CD4-positive, alpha-beta T cell treated with Interleukin-17A for 4 hours (primary cell): ENCODE measurements around the gene SUN1.
"Not testable (repeated sequence)": the region's sequence is repeated elsewhere in the genome, so short reads cannot be mapped to it uniquely, and the experiment has no call there.

Experiments used
- DNase-seq: peaks from one replicate; pipeline ENCODE4 v3.0.0-alpha.2; 2020; ENCODE audit warnings: mixed read lengths

The SUN1 gene

DNA sequence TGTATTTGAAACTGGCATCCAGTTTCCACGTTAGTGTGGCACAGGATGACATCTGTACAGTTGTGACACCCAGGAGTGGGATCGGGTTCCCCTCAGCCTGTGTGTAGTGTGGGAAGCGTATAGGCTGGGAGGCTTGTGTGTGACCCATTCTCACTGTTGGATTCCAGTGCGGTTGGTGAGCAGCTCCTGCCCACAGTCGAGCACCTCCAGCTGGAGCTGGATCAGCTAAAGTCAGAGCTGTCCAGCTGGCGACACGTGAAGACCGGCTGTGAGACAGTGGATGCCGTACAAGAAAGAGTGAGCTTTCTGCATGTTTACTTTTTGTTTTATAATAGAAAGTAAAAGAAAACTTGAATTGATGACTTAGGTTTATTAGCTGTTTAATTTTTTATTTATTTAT, 25.4 kb downstream of the SUN1 start:
- DNase-seq = no peak

DNA sequence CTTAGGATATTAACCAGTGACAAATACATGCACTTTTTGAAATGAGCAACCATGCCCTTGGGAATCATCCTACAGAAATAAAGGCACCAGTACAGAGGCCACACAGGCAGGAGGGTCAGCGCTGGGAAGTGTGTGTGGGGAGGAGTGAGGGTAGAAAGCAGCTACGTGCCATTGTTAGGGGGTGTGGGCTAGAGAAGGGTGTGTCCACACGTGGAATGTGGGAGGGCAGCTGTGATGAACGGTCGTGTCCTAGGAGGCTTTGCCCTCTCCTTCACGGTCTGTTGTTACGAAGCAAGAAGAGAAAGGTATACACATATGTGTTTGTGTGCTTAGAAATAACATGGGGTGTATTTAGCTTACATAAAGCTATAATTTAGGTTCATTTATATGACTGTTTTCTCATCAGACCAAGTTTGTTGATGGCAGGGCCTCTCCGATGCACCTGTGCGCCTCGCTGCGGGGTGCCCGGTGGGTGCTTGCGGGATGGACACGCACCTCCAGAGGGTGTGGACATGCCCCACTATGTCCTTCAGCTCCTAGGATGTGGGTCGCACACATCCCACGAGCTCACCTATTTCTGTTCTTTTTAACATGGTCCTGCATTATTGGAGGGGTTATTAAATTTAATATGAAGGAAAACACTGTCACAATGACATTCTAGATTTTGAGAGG, 27.2 kb downstream of the SUN1 start:
- DNase-seq = no peak

DNA sequence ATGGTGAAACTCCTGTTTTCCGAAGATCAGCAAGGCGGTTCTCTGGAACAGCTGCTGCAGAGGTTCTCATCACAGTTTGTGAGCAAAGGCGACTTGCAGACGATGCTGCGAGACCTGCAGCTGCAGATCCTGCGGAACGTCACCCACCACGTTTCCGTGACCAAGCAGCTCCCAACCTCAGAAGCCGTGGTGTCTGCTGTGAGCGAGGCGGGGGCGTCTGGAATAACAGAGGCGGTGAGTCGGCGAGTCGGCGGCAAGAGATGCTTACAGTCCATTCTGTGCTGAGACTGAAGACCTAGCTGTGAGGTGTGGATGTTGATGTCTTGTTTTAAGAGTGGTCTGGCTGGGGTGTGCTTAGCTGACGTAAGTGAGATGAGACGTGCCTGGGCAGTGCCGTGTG, 27.9 kb downstream of the SUN1 start:
- DNase-seq = no peak

- DNase-seq = no peak
Observed at GRCh38 chr7:861222-861621, 28.9 kb downstream of the SUN1 start.

- DNase-seq = no peak
Observed at GRCh38 chr7:862157-862556, 29.9 kb downstream of the SUN1 start.

DNA sequence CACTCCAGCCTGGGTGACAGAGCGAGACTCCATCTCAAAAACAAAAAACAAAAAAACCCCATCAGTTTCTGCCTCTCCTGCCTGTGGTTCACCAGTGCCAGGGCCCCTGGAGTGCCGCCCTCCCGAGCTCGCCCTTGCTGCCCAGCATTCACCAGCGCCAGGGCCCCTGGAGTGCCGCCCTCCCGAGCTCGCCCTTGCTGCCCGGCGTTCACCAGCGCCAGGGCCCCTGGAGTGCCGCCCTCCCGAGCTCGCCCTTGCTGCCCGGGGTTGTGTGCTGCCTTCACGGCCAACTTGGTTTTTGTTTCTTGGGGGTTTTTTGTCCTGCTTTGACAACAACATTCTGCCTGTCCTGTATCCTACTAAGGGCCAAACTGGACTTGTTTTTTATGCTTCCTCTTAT, 30.8 kb downstream of the SUN1 start:
- DNase-seq = no peak

DNA sequence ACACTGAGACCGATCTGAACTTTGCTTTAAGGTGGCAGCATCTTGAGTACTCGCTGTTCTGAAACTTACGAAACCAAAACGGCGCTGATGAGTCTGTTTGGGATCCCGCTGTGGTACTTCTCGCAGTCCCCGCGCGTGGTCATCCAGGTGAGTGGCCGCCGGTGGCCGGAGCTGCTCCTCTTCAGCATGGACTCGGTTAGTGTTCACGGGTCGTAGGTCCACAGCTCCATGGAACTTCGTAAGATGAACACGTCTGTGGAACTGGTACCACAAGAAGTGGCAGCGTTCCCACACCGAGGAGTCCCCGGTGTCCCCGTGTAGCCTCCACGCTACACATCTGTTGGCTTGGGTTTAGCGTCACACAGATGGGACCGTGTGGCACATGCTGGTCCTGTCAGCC, 33.6 kb downstream of the SUN1 start:
- DNase-seq = no peak

DNA sequence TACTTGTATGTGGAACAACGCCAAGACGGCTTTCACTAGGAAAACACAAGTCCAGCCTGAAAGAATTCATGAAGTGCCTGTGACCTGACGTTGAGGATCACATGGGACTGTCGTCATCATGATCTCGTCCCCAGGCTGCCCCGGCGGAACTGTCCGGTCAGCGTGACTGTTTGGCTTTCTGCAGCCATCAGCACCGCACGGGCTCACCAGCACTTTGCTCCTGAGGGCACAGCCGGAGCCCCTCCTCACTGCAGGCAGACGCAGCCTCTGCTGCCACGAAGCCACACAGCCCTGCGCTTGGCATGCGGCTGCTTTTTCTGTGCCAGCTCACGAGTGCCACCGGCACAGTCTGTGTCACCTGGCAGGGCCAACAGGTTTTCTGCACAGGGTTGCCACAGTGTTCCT, 34.7 kb downstream of the SUN1 start:
- DNase-seq = no peak

GRCh38 chr7:867406-868188, 35.3 kb downstream of the SUN1 start:
- DNase-seq = no peak

- DNase-seq = no peak
Observed at GRCh38 chr7:868189-868486, 35.9 kb downstream of the SUN1 start.

DNA sequence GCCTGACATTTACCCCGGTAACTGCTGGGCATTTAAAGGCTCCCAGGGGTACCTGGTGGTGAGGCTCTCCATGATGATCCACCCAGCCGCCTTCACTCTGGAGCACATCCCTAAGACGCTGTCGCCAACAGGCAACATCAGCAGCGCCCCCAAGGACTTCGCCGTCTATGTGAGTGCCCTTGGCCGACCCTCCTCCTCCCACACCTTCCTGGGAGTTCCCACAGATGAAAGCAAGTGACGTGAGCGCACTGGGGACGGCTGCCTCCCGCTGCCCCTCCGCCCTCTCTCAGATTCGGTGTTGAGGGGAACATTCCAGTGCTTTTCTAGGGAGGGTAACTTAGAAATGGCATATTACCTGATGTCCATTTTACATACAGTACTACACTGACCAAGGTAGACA, 37.1 kb downstream of the SUN1 start:
- DNase-seq = no peak

DNA sequence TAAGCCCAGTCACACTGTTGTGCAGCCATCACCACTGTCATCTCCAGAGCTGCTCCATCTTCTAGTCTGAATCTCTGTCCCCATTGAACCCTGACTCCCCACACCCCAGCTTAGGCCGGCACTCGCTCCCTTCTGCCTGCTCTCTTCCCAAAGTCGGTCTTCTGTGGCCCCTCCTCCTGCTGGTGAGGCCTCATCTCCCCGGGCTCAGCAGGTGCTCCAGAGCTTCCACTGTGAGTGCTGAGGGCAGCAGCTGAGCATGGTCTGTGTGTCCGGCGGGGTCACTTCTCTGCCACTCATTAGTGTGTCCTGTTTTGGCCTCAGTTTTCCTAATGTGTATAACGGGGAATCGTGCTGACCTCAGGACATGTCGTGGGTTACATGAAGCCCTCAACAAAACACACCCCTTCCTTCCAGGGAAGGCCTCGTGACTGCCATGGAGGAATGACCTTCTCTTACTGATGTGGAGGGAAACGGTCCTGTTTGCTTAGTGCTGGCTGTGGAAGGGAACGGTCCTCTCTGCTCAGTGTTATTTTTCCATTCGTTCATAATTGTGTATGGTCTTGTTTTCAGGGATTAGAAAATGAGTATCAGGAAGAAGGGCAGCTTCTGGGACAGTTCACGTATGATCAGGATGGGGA, 39.7 kb downstream of the SUN1 start:
- DNase-seq = no peak

- DNase-seq = not testable (repeated sequence)
Observed at GRCh38 chr7:872685-873084, 40.4 kb downstream of the SUN1 start.

DNA sequence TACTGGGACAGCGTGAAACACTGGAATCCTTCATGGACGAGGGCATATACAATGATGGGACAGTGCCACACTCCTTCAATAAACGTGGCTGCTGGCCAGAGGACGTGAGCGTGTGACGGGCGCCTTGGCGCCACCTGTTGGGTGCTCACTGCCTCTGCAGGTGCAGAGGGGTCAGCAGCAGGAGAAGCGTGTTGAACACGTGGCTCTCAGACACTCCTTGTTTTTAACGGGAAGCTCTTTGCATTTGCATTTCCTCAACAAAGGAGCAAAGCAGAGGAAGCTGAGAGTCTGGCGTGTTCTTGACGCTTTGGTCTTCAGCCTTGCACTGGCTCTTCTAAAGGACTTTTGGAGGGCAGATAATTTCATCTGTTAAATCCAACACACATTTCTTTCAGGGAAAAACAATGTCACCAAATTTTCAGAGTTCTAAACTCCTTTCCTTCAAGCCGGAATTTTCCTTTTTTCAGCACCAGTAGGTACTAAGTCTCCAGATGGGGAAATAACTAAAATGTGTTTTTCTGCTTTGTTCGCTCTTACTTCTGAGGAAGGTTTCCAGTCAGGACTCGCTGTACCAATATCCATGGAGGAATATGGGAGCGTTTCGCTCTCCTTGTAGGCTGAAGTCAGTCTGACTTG, 41.2 kb downstream of the SUN1 start:
- DNase-seq = peak; percentile 78

GRCh38 chr7:874031-874749, 41.9 kb downstream of the SUN1 start:
- no peak for DNase-seq

GRCh38 chr7:875051-875450, 42.8 kb downstream of the SUN1 start:
- no peak for DNase-seq

DNA sequence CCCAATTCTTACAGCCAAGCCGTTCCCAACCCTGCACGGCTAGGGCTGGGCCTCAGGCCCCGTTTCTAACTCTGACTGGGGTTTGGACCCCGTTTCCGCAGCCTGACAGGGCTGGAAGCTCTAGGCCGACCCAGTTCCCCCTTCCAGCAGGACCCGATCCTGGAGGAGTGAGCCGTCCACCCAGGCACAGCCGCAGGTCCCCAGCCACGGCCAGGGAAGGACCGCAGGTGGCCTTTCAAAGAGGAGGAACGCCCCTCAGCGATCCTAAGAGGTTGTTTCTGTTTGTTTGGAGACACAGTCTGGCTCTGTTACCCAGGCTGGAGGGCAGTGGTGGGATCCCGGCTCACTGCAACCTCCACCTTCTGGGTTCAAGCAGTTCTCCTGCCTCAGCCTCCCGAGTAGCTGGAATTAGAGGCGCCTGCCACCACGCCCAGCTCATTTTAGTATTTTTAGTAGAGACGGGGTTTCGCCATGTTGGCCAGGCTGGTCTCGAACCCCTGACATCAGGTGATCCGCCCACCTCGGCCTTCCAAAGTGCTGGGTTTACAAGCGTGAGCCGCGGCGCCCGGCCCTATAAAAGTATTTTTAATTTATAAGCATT, 43.3 kb downstream of the SUN1 start:
- no peak for DNase-seq

DNA sequence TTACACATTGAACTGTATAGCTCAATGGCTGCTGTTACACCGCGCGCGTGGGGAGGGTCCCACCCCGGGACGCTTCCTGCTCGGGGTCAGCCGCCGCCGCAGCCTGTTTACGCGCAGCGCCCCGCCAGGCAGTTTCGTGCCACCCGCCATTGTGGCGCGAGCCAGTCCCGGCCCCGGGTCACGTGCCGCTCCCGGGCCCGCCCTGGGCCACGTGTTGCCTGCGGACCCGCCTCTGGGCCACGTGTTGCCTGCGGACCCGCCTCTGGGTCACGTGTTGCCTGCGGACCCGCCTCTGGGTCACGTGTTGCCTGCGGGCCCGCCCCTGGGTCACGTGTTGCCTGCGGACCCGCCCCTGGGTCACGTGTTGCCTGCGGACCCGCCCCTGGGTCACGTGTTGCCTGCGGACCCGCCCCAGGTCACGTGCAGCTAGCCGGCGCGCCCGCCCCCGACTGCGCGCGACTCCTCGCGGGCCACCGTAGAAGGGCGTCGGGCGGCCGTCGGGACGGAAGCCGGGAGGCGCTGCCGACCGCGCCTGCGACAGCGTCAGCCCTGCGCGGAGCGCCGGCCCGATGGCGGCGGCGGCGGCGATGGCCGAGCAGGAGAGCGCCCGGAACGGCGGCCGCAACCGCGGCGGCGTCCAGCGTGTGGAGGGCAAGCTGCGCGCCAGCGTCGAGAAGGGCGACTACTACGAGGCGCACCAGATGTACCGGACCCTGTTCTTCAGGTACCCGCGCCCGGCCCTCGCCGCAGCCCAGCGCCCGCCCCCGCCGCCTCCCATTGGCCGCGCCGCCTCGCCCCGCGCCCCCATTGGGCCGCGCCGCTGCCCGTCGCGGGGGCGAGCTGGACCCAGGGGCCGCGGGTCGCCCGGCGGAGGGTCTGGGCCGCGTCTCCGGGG, 44.0 kb downstream of the SUN1 start, which contains the start of gene GET4:
Gene GET4 (plus strand): TSS at position 478 of the 895 bp plus-strand sequence. CDS start 92 bp downstream, at position 570.
- peak; percentile 96 for DNase-seq

DNA sequence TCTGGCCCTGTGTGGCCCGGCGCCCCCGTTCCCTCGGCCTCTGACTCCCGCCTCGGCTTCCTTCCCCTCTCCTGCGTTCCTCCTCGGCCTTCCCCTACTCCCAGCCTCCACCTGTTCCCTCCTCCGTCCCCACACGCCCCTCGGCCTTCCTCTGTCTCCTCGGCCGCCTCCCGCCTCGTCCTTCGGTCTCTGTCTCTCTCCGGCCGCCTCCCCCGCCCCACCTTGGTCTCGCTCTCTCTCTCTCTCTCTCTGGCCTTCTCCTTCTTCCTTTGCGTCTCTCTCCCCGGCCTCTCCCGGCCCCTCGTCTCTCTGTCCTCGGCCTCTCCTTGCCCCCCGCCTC, 44.7 kb downstream of the SUN1 start:
- no peak for DNase-seq

- no peak for DNase-seq
Observed at GRCh38 chr7:877312-878232, 45.3 kb downstream of the SUN1 start.

DNA sequence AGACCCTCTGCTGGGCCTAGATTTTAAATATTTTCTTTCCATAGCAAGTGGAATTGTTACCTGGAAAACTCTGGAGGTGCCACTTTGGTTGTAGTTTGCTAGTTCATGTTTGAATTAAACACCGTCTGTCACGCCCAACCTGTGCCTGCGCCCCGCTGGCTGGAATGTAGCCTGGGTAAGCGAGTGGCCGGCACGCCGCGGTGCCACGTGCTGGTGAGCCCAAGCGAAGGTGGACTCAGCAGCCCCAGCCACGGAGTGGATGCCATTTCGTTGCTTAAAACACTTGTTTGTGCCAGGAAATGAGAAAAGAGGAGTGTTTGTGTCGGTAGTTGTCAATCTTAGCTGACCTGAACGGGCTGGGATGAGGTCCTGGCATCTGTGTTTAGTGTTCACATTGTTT, 46.8 kb downstream of the SUN1 start:
- no peak for DNase-seq
